HG03432 (cell line): ENCODE measurements around the gene FBXW8.
A peak's percentile ranks its signal among the peaks of the same experiment; 100 is the strongest.

Source experiments
- ATAC-seq: cut with Tn5 transposase; IDR thresholded peaks from one replicate; pipeline ENCODE4 v1.9.1; 2021; ENCODE audit warnings: mild to moderate bottlenecking, moderate library complexity; ENCODE audit not compliant: unreplicated experiment

The FBXW8 gene

DNA sequence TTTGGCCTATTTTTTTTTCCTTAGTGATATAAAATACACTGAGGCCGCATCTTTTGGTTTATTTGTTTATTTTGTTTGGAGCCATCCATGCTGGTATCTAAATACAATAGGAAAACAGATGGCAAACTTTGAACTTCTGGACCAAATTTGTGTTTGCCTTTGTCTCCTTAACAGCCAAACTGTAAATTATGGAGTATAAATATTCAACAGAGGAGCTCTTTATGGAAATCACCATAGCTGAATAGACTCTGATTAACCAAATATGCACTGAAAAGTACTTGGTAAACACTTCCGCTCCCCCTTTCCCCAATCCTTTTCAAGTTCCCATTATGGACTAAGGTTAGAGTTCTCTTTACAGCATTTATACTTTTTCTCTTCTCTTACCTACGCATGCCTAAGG, 107.9 kb downstream of the FBXW8 start:
- no peak for ATAC-seq

DNA sequence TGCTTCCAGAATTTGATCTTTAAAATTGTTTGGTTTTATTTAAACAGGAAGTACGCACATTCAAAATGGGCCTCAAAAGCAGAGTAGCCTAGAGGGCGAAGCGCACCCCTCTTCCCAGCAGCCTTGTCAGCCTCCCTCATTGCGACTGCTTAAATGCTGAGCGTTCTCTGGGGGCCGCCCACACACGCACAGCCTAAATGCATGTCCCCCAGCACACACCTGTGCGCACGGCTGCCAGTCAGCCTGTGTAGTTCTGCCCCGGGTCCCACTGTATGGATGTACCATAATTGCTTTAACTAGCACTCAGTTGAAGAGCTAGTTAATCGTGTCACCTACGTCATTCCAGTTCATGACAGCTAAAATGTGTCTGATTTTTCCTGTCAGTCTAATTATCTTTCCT, 109.1 kb downstream of the FBXW8 start:
- no peak for ATAC-seq

DNA sequence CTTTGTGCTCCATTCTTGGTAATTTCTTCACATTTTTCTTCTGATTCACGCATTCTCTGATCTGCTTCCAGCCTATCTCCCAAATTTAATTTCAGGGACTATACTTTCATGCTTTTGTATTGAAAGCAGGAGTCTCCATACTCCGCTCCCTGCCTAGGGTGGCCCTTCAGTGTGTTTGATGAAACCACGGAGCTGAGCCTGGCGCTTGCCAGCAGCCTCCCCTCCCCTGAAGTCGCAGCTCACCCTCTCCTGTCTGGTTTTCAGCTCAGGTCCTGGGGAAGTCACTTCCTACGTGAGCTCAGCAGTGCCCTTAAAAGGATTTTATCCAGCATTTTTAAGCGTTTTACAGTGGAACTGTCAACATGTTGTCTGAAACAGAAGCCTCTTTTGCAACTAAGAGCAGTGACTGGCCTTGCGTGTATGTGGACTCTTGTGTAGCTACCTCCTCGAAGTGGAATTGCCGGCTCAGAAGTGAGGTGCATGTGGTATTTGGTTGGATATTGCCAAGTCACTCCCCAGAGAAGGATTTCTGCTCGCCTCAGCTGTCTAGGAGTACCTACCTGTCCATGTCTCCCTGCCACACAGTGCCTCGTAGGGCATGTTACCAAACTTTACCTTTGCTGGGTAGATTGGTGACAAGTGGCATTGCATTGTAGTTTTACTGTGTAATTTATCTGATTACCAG, 109.9 kb downstream of the FBXW8 start:
- no peak for ATAC-seq

DNA sequence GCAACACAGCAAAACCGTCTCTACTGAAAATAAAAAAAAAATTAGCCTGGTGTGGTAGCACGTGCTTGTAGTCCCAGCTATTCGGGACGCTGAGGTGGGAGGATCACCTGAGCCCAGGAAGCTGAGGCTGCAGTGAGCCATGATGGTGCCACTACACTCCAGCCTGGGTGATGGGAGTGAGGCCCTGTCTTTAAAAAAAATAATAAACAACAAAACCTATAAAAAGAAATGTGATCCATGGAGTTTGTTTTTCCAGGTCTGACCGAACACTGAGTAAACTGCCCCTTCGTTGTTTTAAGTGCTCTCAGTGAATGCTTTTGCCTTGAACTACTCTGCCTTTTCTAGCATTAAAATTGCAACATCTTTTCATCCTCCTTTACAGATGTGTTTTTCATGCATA, 111.7 kb downstream of the FBXW8 start:
- no peak for ATAC-seq

DNA sequence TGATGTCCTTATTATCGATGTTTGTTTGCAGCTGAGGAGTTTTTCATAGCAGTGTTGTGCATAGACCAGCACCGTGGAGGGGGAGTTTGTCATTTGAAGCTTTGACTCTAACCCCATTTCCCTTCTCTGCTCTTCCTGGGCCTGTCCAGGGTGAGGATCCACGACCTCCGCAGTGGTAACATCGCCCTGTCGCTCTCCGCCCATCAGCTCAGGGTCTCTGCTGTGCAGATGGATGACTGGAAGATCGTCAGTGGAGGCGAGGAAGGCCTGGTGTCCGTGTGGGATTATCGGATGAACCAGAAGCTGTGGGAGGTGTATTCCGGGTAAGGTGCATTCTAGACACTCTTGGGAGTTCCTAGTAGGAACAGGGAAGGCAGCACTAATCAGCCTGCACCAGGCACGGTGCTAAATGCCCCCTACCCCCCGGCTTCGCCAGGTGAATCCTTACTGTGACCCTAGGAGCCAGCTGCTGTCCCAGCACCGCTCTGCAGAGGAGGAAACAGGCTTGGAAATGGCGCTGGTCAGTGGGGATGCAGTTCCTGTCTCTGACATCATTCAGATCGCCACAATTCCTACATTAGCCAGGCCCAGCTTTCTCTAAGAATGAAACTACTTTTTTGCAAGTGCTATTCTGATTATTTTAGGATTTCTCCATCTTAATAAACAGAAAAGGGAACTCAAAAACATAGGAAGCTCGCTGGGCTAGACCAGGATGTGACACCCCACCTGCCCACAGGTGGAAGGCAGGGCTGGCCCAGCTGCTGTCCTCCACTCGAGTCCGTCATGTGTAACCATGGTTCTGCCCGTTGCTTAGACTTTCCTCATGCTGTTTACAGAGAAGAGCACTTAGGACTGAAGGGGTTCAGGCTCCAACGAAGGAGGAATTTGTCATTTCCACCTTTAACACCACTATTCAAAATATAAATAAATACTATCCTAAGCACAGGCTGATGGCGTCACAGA, 113.5 kb downstream of the FBXW8 start:
- no peak for ATAC-seq

DNA sequence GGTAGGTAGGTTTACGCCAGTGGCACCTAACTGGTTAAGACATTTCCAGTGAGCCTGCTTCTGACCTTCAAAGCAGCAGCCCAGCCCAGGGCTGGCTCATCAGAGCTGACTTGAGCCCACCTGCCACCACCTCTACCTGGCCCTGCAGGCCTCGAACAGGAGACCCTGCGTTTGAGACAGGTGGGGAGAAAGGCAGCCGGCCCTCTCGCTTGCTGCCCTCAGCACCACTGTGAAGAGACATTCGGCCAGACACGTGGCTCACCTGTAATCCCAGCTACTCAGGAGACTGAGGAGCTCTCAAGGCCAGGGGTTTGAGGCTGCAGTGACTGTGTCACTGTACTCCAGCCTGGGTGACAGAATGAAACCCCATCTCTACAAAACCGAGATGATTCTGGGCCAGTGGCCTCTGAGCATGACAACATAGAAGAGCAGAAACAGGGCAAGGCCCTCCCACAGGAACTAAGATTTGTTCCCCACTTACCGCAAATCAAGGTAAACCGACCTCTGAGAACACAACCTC, 114.3 kb downstream of the FBXW8 start:
- no peak for ATAC-seq

DNA sequence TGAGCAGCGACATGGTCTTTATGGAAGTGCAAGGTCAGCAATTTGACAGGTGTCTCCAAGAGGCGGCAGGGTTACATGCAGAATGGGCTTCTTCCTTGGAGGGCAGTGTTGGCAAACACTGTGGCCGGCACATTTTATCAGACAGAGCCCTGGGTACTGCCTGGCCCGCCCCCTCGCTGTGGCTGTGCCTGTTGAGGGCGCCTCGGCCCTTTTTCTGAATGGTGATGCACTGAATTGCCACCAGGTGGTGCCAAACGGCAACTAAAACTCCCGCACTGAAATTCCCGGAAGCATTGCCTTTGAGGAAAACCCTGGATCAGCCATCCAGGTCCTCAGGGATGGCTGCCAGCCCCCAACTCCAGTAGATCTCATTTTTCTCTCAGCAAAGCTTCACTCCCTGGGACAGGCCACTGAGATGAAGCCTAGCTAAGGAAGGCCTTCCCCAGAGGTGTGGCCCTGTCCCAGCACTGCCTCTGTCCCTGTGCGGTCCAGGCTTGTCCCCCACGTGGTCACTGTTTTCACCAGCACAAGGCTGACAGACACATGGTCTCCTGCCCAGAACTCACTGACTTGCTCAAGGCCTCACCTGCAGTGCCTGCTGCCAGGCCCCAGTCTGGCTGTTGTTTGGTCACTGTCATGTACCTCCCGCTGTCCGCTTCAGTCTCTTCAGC, 114.9 kb downstream of the FBXW8 start:
- peak; percentile 70 for ATAC-seq

DNA sequence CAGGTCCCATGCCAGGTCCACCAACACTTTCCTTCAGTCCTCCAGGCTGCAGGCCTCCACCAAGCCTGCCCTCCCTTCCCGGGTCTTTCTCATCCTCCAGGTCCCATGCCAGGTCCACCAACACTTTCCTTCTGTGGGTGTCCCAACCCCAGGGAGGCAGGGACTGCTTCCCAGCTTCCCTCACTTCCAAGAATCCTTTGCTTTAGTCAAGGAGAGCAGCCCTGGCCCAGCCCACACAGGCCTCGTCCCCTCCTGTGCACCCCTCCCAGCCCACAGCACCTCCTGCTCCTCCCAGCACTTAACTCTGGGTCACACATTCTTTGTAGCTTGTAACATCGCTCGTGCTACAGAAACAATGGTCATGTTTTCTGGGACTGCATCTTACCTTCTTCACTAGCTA, 115.6 kb downstream of the FBXW8 start:
- ATAC-seq = no peak

DNA sequence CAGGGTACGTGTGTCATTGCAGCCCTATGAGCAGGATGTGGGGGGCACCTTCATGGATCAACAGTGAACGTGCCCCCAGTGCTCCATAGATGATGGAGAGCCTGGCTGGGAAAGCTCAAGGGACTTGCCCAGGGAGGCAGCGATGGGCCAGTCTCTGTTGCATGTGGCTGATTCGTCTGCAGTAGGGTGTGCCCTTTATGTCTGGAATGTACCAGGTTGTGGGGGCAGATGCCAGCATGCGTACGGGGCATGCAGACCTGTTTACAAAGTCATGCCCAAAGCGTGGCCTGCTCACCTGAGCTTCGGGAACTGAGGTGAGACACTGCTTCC, 116.1 kb downstream of the FBXW8 start:
- no peak for ATAC-seq

DNA sequence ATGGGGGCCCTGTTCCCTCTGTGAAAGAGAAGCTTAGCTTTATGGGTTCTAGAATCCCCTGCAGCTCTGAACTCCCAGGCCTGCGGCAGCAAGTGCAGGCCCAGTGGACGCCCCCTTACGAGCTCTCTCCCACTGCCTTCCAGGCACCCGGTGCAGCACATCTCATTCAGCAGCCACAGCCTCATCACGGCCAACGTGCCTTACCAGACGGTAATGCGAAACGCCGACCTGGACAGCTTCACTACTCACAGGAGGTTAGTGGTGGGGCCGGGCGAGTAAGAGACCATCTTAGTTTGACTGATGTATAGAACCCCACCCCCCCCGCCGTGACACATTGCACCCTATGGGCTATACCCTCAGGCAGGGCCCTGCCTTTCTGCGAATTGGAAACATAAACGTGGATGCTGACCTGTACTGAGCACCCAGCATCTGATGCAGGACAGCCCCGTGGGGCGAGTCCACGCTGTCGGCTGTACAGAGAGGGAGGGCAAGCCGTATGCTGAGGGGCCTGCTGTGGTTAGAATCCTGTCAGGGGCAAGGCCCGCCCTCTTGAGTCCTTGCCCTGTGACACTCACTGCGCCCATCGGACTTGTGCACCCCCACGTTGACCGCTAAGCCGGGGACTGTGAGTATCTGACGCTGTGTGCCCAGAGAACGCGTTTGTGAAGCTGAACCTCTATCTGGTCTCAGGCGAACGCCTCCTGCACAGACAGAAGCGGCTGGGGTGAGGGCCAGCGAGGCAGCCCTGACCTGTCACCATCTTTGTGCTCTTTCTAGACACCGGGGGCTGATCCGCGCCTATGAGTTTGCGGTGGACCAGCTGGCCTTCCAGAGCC, 116.7 kb downstream of the FBXW8 start:
- no peak for ATAC-seq

DNA sequence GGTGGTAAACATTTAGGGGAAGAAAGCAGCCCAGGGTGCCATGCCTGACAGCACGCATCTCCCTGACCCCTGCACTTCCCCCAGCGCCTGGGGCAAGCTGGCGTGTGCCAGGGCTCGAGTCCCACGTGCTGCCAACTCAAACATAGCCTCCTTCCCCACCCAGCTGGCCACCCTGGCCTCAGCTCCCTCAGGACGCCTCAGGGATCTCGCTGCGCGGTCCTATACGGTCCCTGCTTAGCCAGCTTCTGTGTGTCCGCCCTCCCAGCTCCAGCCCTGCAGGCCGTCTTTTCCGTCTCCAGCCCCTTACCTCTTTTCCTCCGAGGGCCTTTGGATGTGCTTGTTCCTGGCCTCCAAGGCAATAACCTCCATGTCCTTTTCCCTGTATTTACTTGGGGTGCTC, 117.5 kb downstream of the FBXW8 start:
- no peak for ATAC-seq

DNA sequence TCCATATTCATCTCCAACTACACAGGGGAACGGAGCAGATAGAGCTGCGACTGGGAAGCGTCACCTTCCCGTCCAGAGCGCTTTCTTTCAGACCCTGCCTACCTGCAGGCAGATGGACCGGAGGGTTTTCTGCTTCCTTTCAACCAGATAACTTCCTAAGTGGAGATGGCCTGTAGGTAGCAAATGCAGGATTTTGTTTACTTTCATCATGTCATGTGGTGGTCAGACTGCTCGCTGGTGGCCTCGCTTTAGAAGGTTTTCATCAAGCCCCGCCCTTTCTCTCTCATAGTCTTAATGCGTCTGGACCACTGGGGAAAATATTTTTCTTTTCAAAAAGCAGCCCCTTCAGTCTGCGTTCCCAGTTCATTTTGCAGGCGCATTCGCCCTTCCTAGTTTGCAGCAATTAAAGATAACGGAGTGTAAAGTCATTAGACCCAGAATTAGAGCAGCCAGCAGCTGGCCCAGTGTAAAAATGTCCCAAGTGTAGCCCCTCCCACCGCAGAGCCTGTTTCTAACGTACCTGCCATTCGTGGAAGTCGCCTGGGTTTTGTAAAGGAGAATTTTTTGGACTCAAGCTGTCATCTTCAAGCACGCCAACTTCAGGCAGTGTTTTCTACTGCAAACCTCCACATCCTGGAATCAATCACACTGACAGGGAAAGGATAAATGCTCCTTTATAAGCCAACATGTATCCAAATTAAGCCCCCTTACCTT, 119.6 kb downstream of the FBXW8 start:
- no peak for ATAC-seq

DNA sequence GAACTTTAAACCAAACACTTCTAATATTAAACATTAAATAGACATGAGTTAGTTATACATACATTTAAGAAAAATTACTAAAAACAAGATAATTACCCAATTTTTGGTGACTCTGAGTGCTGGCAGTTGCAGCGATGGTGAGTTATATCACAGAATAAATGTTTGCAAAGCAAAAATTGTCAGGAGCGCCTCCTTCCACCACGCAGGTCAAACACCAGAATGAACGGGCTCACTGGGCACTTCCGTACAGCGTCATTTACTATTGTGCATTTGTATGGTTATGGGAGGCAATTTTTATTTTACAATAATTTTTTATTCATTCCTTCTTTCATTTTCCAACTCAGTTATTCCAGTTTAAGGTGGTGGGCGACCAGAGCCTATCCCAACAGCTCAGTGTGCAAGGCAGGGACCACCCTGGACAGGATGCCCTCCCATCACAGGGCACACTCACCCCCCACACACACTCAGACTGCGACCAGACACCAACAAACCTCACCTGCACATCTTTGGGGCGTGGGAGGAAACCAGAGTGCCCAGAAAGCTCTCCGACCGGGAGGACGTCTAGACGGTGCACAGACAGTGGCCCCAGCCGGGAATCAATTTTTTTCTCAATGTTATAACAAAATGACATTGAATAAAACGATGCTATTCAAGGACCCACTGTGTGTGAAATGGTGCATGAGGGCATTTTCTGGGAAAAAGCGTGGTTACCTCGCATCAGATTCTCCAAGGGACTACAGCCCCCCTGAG, 121.3 kb downstream of the FBXW8 start:
- no peak for ATAC-seq

DNA sequence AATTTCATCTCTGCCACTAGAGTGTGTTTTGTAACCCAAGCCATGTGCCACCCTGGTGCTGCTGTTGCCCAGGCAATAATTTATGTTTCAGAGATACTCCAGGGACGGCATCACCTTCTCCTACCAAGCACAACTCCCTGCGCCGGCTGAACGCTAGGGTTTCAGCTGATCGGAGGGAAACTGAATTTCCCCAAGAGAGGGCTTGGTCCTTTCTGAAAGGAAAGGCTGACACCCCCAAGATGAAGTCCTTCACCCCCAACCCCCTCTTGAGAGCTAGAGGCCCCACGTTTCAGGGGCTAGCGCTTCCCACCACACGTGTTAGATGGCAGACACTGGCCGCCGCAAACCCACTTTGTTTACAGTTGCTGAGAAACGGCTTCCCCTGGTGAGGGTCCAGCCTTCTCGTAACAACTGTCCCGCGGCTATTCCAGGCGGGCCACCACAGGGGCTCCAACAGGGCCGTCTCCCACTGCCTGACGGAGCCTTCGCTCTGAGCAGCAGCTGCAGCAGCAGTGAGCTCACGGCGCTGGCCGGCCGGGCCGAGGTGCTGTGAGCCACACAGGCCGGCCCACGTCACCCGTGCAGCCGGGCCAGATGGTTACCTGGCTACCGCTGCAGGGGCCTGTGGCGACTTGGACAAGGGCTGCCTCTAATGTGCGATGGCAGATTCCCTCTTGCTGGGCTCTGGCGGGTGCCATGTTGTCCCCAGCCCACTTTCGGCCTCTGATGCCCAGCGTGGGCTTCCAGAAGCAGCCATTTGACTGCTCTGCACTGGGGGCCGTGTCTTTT, 122.0 kb downstream of the FBXW8 start:
- ATAC-seq = no peak

DNA sequence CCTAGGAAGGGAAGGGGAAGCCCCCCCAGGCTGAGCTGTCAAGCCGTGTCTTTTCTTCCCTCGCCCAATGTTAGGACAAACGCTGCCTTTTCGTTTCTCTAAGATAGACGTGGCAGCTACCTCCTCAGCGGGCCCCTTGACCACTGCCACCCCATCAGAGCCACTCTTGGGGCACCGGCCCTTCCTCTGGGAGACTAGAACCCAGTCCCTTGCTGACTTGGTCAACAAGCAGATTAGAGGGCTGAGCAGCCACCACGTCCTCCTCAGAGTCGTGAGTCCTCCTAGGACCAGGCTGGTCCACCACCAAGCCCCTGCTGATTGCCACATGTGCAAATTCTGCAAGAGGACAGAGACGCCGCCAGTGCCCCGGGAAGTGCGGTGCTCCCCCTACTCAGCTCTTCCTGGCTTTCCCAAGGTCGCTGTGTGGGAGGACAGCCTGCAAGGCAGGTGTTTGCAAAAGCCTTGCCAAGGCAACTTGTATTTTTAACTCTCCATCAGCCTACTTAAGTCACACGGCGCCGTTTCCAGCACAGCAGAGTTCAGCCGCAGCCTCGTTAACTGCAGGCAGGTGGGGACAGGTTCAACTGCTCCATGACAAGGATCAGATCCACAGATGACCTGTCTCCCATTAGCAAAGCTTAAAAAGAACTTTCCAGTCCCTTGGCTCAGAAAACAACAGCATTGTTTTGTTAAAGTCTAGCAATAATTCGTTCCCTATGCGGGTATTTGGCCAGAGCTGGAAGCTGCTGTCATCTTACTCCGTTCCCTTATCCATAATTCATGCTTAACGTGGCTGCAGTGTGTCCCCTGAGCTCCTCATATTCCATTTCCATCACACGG, 122.9 kb downstream of the FBXW8 start:
- ATAC-seq = no peak

DNA sequence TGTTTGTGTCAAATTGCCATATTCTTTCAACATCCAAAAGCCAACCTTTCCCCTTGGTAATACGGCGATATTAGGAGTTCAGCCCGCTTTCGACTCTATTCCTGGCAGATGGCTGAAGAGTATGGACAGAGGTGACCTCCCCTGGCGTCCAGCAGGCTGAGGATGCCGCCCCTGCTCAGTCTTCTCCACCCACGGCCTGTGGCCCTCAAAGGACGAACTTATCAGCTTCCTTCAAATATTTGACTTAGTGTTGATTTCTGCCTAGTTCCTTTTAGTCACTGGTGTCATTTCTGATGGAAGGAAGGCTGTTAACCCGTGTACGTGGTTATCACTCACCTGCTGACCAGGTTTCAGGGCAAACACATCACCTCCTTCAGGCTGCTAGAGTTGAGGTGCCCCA, 123.5 kb downstream of the FBXW8 start:
- ATAC-seq = no peak

DNA sequence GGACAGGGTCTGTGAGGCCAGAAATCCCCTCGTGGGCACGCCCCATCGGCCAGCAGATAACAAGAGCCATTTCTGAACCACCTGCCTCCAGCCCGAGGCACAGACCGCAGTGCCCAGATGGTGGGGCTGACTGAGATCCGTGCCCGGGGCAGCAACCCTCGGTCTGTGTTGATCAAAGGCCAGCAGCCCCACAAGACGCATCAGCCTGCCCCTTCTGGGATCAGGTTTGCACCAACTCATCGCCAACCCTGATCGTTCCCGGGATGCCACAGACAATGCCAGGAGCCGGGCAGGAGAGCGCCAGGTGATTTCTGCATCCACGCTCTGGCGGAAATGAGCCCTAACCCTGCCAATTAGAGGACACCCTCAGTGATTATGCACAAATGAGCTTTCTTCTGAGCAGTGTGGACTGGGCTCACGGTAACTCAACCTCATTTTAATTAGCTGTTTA, 124.0 kb downstream of the FBXW8 start:
- ATAC-seq = no peak

DNA sequence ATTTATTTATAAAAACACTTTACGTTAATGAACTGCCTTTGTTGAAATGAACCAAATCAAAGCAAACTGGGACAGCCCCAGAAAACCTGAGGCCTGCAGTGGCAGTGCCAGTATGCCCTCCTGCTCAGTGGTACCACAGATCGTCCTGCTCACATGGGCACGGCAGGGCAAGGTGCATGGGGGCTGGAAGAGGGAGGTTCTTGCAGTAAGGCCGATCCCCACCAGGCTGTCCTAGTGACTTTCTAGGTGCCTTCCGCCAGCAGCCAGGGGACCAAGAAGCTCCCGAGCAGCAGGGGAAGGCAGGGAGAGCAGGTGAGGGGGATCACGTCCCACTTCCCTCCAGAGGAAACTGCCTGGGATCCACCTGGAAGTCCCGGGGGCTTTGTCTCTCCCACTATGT, 124.5 kb downstream of the FBXW8 start:
- no peak for ATAC-seq
